Body of pancreas (tissue), 4 donors: ENCODE data around the gene TOX2.

ENCODE experiments used
- CTCF ChIP-seq, 7 experiments: fragments of 450-650 bp in 4 of 7; fragments of 200-600 bp in 3 of 7; sonication (generic) in 3 of 7; IDR thresholded peaks; one replicate each; pipeline ENCODE4 v1.5.1; 2016 to 2019; ENCODE audit warnings: antibody characterized with exemption in 7 of 7
- POLR2A ChIP-seq, 3 donors: fragments of 450-650 bp; IDR thresholded peaks; one replicate each; pipeline ENCODE4 v1.6.1; 2016; ENCODE audit warnings: antibody characterized with exemption in 3 of 3, mild to moderate bottlenecking in 2 of 3

GRCh38 chr20:44068316-44069201, 153.9 kb downstream of the TOX2 start:
- TF ChIP-seq CTCF (IDR thresholded peaks at IDR 0.05): no peak
- no peak for TF ChIP-seq POLR2A (IDR thresholded peaks at IDR 0.05)
